Measurements from ENCODE around the gene GALNT4. TPM values are rescaled to one million over a fixed set of nuclear protein-coding genes. Genes with fewer than 3 reads are reported as not detected.

The GALNT4 gene
- total RNA-seq, 1 donor from 2014 or later = 4.4 TPM

DNA sequence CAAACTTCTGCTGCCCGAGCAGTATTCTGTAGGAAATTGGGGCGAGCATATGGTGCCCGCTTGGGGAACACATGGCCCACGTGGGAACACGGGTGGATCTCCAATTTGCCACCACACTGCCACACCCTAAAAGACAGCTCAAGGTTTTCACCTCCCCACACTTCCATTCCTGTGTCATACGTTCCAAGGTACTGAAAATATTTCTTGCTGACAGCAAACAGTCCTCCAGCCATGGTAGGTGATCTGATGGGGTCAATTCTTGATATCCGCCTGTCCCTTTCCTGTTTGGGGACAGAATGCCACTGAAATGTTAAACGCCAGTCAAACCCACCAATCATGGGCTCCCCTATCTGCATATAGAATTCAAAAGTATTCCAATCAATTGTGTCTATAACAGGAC is 1.2 kb downstream of the GALNT4 start:
- TF ChIP-seq, protein P1, sequence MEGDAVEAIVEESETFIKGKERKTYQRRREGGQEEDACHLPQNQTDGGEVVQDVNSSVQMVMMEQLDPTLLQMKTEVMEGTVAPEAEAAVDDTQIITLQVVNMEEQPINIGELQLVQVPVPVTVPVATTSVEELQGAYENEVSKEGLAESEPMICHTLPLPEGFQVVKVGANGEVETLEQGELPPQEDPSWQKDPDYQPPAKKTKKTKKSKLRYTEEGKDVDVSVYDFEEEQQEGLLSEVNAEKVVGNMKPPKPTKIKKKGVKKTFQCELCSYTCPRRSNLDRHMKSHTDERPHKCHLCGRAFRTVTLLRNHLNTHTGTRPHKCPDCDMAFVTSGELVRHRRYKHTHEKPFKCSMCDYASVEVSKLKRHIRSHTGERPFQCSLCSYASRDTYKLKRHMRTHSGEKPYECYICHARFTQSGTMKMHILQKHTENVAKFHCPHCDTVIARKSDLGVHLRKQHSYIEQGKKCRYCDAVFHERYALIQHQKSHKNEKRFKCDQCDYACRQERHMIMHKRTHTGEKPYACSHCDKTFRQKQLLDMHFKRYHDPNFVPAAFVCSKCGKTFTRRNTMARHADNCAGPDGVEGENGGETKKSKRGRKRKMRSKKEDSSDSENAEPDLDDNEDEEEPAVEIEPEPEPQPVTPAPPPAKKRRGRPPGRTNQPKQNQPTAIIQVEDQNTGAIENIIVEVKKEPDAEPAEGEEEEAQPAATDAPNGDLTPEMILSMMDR (conservative IDR thresholded peaks at IDR 0.05) = no peak
- H3K9me3 Mint-ChIP-seq = no peaks in the 10 kb centered on the region
- H3K27me3 Mint-ChIP-seq (ENCODE audit: low read depth) = no peaks in the 10 kb centered on the region
- H3K27ac Mint-ChIP-seq (ENCODE audit: unreplicated experiment) = no peak overlapping the region
- H3K4me1 Mint-ChIP-seq = peaks cover 37% of the 10 kb centered on the region
- H3K4me3 Mint-ChIP-seq = peak overlapping the region; percentile 97
- H3K36me3 Mint-ChIP-seq (ENCODE audit: low read depth) = peaks cover 8% of the 10 kb centered on the region
- no peak for DNase-seq (ENCODE audit: low read depth, low spot score)

DNA sequence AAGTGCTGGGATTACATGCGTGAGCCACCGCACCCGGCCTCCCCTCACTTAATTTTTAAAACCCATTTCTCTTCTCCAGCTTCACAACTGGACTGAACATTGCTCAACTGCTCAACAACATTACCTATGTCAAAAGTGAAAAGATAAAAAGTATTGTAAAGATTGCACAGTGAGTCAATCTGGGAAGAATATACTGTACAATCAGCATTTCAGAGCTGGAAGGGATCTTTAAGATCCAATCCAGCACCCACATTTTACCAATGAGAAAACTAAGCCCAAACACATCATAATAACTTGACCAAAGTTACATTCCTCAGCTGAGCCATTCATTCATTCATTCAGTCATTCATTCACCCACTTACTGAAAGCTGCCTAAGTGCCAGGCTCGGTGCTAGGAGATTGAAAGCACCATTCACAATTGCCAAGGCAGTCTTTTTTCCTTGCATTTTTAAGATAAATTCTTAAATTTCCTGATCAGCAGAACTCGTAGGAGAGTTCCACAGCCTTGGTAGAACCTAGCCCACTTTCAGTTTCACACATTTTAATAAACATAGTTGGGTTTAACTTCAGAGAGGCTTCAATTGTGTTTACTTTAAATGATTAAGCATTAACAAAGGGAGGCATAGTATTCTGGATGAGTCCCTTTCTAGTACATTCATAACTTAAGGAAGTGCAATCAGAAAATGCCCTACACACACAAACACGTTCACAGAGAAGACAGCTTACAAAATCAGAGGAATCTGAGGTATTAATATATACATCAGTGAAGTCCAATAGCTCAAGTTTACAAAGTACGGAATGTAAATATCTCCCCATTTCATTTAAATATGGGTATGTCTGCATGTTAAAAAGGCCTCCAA is 3.0 kb downstream of the GALNT4 start:
- no peak overlapping the region for H3K27ac Mint-ChIP-seq (ENCODE audit: unreplicated experiment)
- peak overlapping the region; percentile 21 for H3K4me3 Mint-ChIP-seq

DNA sequence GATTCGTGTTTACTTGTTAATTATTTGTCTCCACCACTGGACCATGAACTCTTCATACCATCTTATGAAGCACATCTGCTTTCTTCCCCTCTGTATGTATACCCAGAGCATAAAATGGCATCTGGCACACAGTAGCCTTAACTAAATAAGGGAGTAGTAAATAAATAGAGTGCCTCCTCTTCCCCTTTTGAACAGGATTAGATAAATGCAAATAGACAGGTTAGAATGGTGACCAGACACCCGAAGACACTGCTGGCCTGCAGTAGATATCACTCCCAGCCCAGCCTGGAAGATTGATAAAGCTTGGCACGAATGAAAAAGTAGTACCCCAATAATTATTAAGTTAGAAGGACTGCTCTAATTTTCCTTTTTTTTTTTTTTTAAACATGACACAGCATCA is 6.9 kb downstream of the GALNT4 start:
- Mint-ChIP-seq H3K27me3 (ENCODE audit: low read depth) (no peaks in the 10 kb centered on the region), H3K9me3 (no peaks in the 10 kb centered on the region), H3K36me3 (ENCODE audit: low read depth) (peaks cover 2% of the 10 kb centered on the region), H3K4me3 (no peak overlapping the region), H3K4me1 (peaks cover 11% of the 10 kb centered on the region), H3K27ac (ENCODE audit: unreplicated experiment) (no peak overlapping the region)
- TF ChIP-seq, protein P1 (conservative IDR thresholded peaks at IDR 0.05) = no peak
- DNase-seq (ENCODE audit: low read depth, low spot score) = no peak

More for the DNA sequence above, 3.0 kb downstream of the GALNT4 start:
- H3K27me3 Mint-ChIP-seq (ENCODE audit: low read depth) = no peaks in the 10 kb centered on the region
- TF ChIP-seq, protein P1 (conservative IDR thresholded peaks at IDR 0.05) = no peak
- peaks cover 8% of the 10 kb centered on the region for H3K36me3 Mint-ChIP-seq (ENCODE audit: low read depth)
- peaks cover 37% of the 10 kb centered on the region for H3K4me1 Mint-ChIP-seq
- no peaks in the 10 kb centered on the region for H3K9me3 Mint-ChIP-seq
- DNase-seq (ENCODE audit: low read depth, low spot score) = no peak

DNA sequence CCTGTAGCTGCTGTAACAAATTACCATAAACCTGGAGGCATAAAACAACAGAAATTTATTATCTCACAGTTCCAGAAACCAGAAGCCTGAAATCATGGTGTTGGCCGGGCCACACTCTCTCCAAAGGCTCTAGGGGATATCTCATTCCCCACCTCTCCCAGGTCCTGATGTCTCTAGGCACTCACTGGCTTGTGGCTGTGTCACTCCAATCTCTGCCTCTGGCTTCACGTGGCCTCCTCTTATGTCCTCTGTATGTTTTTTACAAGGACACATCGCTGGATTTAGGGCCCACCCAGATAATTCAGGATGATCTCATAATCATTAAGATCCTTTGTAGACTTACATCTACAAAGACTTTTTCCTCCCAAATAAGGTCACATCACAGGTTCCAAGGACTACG is 8.0 kb downstream of the GALNT4 start:
- peaks cover 5% of the 10 kb centered on the region for H3K4me1 Mint-ChIP-seq
- no peak overlapping the region for H3K4me3 Mint-ChIP-seq
- H3K36me3 Mint-ChIP-seq (ENCODE audit: low read depth) = peaks cover 2% of the 10 kb centered on the region
- H3K27ac Mint-ChIP-seq (ENCODE audit: unreplicated experiment) = no peak overlapping the region
- no peaks in the 10 kb centered on the region for H3K27me3 Mint-ChIP-seq (ENCODE audit: low read depth)
- H3K9me3 Mint-ChIP-seq = no peaks in the 10 kb centered on the region
- no peak for DNase-seq (ENCODE audit: low read depth, low spot score)
- TF ChIP-seq, protein P1 (conservative IDR thresholded peaks at IDR 0.05) = no peak

DNA sequence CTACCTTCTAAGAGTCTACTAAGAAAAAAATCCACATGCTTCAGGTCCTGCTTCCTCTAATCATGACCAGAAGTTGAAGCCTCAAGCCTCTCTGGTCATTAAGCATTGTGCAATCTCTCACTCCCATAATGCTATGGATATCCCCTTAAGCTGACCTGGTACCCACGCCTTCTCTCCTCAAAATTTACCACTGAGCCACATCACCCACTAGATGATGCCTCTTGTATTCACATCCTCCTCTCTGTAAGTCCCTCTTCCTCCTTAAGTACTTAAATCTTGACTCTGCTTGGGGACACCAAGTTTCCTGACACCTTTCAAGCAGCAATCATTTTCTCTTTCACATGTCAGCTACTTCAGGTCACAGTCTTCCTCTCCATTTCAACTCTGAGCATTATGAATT is 9.8 kb downstream of the GALNT4 start:
- H3K27ac Mint-ChIP-seq (ENCODE audit: unreplicated experiment) = no peak overlapping the region
- no peaks in the 10 kb centered on the region for H3K9me3 Mint-ChIP-seq
- DNase-seq (ENCODE audit: low read depth, low spot score) = no peak
- TF ChIP-seq, protein P1 (conservative IDR thresholded peaks at IDR 0.05) = no peak
- H3K36me3 Mint-ChIP-seq (ENCODE audit: low read depth) = no peaks in the 10 kb centered on the region
- H3K4me1 Mint-ChIP-seq = no peaks in the 10 kb centered on the region
- no peaks in the 10 kb centered on the region for H3K27me3 Mint-ChIP-seq (ENCODE audit: low read depth)
- H3K4me3 Mint-ChIP-seq = no peak overlapping the region
